H1 (cell line): Measurements from ENCODE around the gene GREB1L. TPM values are rescaled to one million over a fixed set of nuclear protein-coding genes. Genes with fewer than 3 reads are reported as not detected.

Experiments used
- YY1 ChIP-seq: IDR thresholded peaks from 2 replicates; pipeline ENCODE4 v1.6.1; 2011; ENCODE audit warnings: low read depth, mild to moderate bottlenecking, low read length
- polyA plus RNA-seq, 7 experiments: library from polyadenylated mRNA; depleted of rRNA in 3 of 7; stranded (reverse) in 5 of 7; unstranded in 2 of 7; fragments of >200 nt in 5 of 7; fragments of 200-250 nt in 2 of 7; gene quantifications; 1 replicate in 5 of 7; 2 replicates in 1 of 7; 4 replicates in 1 of 7; pipeline versions ENCODE4 v1.2.1 to v1.2.3, GENCODE V29; 2011 to 2013; ENCODE audit warnings: missing spikeins in 2 of 7, mixed read lengths in 2 of 7
- total RNA-seq: library from RNA; stranded (reverse); fragmentation: NEBNext Ultra II Directional; extraction: Animal tissue kit (Norgen Biotek cat#: 25700); gene quantifications from 2 replicates; pipeline ENCODE4 v1.2.1, GENCODE V29; 2021
- TF ChIP-seq, protein P1 (sequence below): IDR thresholded peaks from 2 replicates; pipeline ENCODE4 v1.6.1; 2012; ENCODE audit warnings: inconsistent platforms

Gene GREB1L
- total and polyA plus RNA-seq, 2 of the 8 experiments (the other 6 are each of a cell fraction or from before 2014, with no cell fraction given): 0.34 to 1.6 TPM

GRCh38 chr18:21342372-21342771 lies 100.3 kb downstream of the GREB1L start (continued):
- TF ChIP-seq, protein P1, sequence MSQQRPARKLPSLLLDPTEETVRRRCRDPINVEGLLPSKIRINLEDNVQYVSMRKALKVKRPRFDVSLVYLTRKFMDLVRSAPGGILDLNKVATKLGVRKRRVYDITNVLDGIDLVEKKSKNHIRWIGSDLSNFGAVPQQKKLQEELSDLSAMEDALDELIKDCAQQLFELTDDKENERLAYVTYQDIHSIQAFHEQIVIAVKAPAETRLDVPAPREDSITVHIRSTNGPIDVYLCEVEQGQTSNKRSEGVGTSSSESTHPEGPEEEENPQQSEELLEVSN: no peak
- peak; percentile 59; the same call in 1 of the 2 replicates for TF ChIP-seq YY1
